ENCODE results near the gene CASS4.
A peak's percentile ranks its signal among the peaks of the same experiment; 100 is the strongest.
"Not testable (repeated sequence)": the region's sequence is repeated elsewhere in the genome, so short reads cannot be mapped to it uniquely, and the experiment has no call there.

CASS4 gene

DNA sequence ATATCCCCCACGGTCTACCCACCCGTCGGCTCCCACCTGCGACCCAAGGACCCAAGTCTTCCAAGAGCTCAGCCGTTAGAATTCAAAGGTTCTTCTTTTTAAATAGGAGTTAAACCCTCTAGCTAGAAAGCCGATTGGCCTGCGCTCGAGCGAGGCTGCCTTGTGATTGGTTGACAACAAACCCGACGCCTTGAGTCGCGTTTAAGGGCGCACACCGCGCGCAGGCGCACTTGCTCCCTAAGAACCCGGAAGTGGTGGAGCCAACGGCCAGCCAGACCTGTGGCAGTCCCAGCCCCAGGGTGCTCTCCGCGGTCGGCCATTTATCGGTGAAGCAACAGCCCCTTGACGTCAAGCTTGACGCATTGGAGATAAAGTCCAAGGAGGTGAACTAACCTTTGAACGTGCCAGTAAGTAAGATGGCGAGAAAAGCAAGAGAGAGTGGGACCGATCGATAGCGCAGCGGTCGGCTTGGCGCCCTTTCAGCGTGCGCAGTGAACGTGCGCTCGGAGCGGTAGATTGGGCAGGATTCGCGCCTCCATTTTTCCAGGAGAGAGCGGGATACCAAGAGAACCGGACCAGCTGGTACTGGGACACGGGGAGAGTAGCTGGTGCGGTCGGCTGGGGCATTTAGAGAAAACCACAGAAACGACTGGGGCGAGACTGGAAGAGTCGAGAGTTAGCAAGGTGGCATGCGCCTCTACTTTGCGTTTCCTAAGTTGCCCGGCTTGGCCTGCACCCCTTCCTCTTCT, 19.8 kb upstream of the CASS4 start, which contains the start of the genes AURKA and CSTF1:
Gene AURKA, minus strand, starts transcription at position 84 of the 749 bp plus-strand sequence. CDS start 4,018 bp downstream, outside the sequence.
Gene CSTF1, plus strand, starts transcription at position 514 of the 749 bp plus-strand sequence. CDS start 2,908 bp downstream, outside the sequence.
- DNase-seq = peak; percentile 98 to 99 (median 99)

DNA sequence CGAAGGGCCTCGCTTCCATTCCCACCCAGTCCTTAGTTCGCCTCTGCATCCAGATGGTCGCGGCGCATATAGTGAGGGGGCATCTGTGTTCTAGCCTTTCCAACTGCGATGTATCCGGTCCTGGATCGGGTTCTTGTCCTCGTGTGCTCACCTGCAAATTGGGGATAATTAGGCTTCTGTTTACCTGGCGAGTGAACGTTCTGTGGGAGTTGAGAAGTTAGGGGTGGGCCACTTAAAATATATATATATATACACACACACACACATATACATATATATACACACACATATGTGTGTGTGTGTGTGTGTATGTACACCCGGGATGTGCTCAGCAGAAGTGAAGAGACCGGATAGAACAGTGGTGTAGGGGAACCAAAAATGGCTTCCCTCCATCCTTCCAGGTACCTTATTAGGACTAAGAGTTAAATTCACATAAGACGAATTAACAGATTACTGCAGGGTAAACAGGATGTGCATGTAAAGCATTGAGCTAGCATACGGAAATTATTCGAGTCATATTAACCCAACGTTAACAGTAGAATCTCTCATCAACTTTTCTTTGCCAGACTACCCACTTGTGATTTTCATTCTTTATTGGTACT, 19.1 kb upstream of the CASS4 start:
- peak in 1 of 5 experiments; percentile 77 for DNase-seq

GRCh38 chr20:56393653-56394052, 18.4 kb upstream of the CASS4 start:
- no peak for DNase-seq

GRCh38 chr20:56395166-56395565, 16.9 kb upstream of the CASS4 start:
- DNase-seq = no peak

- peak in 4 of 5 experiments; percentile 35 to 73 (median 48) for DNase-seq
Observed at GRCh38 chr20:56400001-56400640, 11.9 kb upstream of the CASS4 start.

DNA sequence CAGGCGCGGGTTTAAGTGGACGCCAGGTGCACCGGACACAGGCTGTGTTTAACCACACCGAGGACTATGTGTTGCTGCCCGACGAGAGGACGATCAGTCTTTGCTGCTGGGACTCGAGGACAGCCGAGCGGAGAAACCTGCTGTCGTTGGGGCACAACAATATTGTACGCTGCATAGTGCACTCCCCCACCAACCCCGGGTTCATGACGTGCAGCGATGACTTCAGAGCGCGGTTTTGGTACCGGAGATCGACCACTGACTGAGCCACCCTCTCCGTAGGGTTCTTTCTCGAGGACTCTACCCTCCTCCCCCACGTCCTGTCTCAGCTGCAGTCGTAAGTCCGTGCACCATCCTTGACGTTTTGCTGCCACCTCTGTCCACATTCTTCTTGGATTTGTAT, 8.6 kb upstream of the CASS4 start:
- no peak for DNase-seq

GRCh38 chr20:56405356-56405755, 6.7 kb upstream of the CASS4 start:
- not testable (repeated sequence) for DNase-seq

- DNase-seq = no peak
Observed at GRCh38 chr20:56406910-56407309, 5.2 kb upstream of the CASS4 start.

GRCh38 chr20:56409521-56409920, 2.5 kb upstream of the CASS4 start:
- DNase-seq = no peak

- DNase-seq = no peak
Observed at GRCh38 chr20:56409956-56410355, 2.1 kb upstream of the CASS4 start.

DNA sequence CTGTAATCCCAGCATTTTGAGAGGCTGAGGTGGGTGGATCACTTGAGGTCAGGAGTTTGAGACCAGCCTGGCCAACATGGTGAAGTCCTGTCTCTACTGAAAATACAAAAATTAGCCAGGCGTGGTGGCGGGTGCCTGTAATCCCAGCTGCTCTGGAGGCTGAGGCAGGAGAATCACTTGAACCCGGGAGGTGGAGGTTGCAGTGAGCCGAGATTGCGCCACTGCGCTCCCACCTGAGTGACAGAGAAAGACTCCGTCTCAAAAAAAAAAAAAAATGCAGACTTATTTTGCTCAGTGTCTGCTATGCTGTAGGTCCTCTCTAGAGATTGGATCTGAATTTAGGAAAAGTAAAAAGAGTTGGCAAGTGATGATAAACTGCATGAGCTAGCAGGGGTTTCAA, 773 bp upstream of the CASS4 start:
- not testable (repeated sequence) for DNase-seq

GRCh38 chr20:56412473-56412790, 372 bp downstream of the CASS4 start:
- peak in 1 of 5 experiments; percentile 26 for DNase-seq

DNA sequence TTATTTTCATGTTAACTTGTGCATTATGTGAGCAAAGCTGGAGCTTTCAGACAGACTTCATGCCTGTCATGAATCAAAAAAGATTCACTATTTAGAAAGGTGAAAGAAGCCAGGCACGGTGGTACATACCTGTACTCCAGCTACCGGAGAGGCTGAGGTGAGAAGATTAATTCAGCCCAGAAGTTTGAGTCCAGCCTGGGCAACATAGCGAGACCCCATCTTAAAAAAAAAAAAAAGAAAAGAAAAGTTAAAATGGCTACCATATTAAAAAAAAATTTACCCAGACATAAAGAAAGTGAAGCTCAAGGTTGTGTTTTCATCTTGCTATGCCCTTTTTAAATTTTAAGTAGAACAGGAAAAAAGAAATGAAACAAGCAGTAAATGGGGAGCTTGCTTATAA, 889 bp downstream of the CASS4 start:
- no peak for DNase-seq

- DNase-seq = peak in 3 of 5 experiments; percentile 25 to 67 (median 54)
Observed at GRCh38 chr20:56414842-56415765, 3.0 kb downstream of the CASS4 start.

GRCh38 chr20:56417402-56417801, 5.3 kb downstream of the CASS4 start:
- no peak for DNase-seq

DNA sequence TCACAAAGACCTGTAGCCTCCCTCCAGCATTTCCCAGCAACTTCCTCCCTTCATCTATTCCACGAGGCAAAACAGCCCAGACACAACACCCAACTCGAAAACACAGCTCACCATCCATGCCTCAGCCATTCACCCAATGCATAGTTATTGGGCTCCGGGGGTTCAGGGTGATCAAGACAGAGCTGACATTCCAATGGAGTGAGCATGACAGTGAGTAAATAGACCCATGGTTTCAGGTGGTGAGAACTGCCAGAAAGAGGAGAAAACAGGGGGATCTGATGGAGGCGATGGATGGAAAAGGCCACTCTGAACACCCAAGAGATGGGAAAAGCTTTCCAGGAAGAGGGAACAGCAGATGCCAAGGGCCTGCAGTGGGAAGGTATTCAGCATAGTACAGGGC, 5.9 kb downstream of the CASS4 start:
- no peak for DNase-seq

DNA sequence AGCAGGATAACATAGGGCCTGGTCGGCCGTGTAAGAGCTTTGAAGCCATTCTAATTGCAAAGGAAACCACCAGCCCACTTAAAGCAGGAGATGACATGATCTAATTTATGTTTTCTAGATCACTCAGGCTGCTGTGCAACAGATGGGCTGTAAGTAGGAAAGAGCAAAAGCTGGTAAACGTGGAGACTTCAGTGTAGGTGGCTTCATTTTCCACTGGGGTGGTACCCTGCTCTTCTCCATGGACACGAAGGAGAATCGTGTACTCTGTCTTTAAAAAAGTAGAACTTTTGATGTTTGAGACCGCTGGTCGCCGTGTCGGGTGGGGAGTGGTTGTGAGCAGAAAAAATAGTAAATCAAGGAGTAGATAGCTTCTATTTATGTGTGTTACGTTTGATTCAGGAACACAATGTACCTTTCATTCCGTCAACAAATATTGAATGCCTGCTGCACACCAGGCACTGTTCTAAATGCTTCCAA, 6.4 kb downstream of the CASS4 start:
- peak in 2 of 5 experiments; percentile 27 to 70 for DNase-seq

GRCh38 chr20:56420028-56420427, 8.0 kb downstream of the CASS4 start:
- DNase-seq = no peak

DNA sequence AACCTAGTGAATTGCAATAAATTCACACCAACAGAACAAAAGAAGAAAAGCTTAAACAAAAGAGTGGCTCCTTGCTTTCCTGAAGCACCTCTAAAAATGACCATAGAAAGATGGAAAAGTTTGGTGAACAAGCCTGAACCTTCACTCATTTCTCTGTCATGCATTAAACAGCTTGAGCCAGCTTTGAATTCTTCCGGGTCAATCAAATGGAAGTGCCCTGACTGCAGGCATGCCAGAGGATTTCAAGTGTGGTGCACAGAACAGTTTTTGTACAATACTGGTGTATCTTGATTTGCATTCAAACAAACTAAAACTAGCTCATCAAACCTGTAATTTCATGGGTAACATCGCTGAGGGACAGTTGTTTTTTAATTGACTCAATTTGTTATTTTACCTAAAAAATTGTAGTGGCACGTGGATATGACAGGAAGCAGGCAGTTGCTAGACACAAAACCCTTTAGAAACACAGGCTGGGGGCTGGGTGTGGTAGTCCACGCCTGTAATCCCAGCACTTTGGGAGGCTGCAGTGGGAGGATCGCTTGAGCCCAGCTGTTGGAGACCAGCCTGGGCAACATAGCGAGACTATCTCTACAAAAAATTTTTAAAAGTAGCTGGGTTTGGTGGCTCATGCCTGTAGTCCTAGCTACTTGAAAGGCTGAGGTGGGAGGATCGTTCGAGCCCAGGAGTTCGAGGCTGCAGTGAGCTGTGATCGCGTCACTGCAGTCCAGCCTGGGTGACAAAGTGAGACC, 9.1 kb downstream of the CASS4 start:
- DNase-seq = no peak

DNA sequence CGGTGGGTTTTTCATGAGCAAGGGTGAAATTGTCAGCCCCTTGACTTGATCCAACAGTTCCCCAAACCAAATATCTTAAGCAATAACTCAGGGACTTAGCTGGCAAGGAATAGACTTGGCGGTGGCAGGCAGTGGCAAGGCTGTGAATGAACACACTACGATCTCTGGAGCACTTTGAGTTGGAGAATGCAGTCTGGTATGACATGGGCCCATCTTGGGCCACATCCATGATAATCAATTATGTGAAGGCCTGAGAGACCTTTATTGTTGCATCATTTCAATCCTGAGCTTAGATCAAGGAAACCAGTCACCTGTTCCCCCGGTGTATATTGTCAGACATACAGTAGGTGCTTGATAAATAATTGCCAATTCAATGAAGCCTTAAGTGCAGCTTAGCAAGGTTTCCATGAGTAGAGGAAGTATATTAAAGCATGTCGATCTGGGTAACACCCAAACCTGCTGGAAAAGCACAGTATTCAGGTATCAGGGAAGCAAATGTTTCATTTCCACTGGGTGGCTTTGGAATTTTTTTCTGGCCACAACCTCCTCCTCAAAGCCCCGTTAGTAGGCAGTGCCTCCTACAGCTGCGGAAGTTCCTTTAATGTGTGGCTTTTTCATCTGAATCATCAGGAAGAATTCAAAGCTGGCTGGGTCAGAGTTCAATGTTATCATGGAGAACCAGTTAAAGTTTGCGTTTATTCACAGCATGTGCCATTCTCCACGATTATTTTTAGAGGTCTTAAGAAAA, 10.2 kb downstream of the CASS4 start:
- no peak for DNase-seq

DNA sequence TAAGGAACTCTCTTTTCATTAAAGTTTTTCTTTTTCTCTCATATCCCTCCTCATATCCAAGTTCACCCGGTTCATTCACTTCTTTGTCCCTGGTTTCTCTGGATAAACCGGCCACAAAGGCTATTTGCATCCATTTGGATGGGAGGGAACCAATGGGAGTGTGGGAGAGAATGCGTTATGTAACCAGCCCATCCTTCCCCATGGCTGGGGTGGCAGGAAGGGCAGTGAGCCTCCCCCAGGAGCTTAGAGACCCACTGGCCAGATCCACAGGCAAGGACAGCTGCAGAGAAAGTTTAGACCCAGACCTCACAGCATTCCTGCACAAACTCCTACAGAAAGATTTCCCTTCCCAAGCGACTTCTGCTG, 10.7 kb downstream of the CASS4 start:
- DNase-seq = no peak

Measured in T-helper 2 cell (primary cell).